Right forelimb (tissue), 1 donor: ENCODE data around the gene PIR.

Experiments used
- DNase-seq: peaks from one replicate; pipeline ENCODE4 v3.0.0-alpha.2; 2018

The PIR gene

DNA sequence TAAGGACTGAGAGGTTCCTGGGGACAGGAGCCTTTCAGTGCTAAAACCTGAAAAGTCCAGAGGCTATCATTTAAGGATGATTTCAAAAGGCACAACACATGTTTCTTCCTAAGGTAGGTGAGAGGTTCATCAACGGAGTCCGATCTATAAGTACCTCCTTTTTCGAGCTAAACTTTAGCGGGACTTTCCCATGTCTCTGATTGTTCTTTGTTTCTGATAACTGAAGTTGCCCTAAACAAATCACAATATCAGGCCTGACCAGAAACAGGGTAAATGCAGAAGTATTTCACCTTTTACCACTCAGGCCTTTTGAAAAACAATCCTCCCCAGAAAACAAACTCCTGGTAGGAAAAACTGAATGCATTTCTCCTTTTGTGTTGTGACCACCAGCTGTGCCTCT, 17.6 kb downstream of the PIR start:
- DNase-seq: no peak

DNA sequence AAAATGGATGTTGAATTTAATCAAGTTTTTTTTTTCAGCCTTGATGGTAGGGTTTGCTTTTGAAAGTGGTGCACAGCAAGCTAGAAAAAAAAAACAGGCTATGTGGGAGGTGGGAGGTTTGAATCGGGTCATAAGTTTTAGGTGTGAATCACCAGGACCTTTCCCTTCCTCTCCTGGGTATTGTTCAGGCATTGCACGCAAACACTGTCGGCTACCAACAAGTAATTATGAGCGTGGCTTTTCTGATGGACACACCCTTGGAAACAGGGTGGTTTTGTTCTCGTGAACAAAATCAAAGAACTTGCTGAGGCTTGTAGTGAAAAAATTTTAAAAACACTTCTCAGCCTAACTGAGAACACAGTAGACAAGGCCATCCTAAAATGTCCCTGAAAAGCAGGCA, 18.1 kb downstream of the PIR start:
- DNase-seq: no peak

DNA sequence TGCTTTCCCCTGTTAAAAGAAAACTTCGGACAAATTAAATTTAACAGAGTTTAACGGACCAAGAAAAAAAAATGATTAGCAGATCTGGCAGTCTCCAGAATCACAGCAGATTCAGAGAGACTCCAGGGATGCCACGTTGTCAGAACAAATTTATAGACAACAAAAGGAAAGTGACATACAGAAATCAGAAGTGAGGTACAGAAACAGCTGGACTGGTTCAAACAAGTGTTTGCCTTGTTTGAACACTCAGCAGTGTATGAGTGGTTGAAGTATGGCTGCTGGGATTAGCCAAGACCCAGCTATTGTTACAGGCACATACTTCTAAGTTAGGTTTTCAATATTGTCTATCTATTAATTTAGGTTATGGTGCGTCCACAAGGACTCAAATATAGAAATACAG, 19.1 kb downstream of the PIR start:
- no peak for DNase-seq

DNA sequence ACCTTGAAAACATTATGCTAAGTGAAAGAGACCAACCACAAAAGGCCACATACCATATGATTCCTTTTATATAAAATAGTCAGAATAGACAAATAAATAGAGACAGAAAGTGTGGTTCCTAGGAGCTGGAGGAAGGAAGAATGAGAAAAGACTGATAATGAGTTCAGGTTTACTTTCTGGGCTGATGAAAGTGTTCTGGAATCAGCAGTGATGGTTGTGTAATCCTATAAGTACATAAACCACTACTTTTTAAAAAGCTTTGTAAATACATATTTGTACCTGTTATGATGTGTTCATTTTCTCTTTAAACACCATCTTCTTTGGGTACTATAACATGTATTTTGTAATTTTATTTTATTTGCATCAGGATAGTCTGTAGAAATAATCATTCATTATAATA, 20.6 kb downstream of the PIR start:
- DNase-seq: no peak

DNA sequence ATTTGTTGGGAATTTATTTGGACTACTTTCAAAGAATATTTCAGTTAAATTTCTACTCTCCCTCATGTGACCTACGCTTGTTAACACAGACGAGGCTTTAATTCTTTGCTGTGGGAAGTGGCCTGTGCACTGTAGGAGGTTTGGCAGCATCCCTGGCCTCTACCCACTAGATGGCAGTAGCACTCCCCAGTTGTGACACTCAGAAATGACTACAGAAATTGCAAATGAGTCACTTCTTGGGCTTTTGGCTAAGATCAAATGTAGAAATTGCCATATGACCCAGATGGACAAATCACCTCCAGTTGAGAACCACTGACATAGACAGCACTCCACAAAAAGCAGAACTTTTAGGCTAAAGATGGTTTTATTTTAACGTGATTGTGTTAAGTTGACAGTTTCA, 22.1 kb downstream of the PIR start:
- DNase-seq: peak; percentile 53

DNA sequence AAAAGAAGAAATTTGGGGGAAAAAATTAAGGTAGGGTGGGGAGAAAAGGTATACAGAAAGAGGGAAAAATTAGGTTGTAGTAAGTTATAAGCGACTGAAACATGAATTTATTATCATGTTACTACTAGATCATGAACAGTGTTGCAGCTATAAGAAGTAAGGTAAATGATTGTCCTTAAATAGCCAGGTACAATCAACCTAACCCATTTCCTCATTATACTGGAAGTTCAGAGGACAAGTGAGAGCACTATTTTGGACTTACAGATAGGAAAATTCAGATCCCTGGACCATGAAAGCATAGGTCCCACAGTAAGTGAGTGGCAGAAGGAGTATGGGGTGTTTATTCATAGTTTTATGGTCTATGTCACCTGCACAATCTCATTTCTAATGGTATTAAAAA, 23.5 kb downstream of the PIR start:
- no peak for DNase-seq

DNA sequence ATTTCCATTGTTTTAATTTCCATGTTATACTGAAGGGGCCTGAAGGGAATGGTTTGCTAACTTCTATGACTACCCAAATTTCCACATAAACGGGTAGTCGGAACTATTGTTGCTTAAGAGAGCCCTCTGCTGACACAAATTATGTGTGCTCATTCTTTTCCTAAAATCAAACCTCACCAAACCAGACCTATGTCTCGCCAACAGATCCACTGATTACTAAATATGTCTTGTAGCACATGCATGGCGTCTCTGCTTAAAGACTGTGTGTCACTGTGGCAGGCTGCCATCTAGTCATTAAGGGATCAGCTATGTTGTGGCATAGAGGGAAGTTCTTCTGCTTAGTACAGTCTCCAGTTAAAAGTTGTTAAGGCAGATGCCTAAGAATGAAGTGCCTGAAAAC, 25.1 kb downstream of the PIR start:
- no peak for DNase-seq

DNA sequence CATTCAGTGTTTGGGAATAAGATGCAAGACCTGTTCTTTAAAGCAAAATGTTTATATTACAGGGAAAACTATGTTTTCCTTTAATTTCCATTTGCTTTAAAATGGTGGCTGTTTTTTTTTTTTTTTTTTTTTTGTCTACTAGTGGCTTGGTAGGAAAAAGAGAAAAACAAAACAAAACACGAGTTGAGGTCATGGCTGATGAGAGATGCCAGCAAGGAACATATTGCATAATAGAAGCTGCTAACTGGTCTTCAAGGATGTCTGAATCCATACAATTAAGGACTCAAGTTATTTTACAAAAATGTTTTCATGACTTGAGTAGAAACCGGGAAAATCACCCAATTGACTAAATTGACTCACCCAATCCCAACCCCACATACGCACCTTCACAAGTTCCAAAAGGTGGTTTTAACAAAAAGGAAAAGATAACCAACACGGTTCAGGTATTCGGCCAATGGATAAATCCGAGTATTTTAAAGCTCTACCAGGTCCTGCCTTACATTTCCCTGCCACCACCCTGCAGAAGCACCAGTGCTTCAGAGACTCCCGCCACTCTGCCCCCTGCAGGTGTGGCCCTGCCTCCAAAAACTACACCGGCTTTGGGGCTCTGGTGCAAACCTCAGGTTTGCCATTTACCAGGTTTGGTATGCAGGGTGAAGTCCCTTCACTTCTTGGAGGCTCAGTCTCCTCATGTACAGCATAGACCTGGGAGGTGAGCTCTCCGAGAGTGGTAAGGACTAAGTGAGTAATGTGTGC, 27.1 kb downstream of the PIR start:
- no peak for DNase-seq

DNA sequence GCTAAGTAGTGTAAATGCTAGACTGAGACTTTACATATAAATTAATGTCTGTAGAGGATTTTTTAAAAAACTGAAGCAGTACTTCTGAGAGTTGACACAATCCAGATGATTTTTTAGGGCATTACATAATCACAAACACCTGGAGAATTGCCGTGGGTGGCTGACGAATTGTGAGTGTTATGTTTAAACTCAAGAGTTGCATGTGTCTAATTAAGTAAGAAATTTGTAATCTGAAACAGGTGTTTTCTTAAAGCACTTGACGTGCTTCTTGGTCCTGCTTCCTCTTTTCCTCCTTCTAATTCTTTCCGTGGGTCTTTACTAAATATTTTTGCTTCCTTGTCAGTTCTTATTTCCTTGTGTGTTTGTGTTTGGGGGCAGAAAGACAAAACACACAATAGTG, 27.8 kb downstream of the PIR start:
- no peak for DNase-seq

DNA sequence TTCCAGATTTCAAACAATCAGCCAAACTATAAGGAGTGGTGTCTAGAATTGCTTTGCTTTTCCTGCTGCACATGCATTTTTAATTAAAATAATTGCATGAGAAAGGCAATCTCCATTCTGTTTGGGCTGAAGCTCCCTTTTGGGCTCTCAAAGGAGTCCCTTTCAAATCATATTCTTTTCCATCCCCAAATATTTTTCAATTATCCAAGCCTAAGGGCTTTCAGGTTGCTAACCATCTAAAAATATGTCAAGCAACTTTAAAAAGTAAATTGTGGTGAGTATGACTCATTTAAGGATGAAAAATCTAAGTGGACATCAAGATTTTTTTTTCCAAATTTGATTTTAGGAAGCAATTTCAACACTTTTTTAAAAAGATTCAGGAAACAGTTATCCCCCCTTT, 28.4 kb downstream of the PIR start:
- DNase-seq: no peak

DNA sequence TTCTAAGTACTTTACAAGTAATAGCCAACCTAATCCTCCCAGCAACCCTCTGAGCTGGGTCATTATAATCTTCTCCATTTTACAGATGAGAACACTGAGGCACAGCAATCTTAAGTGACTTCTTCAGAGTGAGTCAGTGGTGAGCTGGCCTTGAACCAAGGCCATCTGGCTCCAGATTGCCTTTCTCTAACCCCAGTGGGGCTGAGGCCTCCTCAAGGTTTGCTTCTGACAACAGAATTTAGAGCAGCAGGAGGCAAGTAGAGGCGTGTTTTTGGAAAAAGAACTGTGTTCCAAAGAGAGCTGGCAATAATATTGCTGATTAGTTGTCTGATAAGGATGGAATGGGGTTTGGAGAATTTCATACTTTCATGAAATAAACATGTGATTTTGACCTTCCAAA, 41.2 kb downstream of the PIR start:
- DNase-seq: no peak

DNA sequence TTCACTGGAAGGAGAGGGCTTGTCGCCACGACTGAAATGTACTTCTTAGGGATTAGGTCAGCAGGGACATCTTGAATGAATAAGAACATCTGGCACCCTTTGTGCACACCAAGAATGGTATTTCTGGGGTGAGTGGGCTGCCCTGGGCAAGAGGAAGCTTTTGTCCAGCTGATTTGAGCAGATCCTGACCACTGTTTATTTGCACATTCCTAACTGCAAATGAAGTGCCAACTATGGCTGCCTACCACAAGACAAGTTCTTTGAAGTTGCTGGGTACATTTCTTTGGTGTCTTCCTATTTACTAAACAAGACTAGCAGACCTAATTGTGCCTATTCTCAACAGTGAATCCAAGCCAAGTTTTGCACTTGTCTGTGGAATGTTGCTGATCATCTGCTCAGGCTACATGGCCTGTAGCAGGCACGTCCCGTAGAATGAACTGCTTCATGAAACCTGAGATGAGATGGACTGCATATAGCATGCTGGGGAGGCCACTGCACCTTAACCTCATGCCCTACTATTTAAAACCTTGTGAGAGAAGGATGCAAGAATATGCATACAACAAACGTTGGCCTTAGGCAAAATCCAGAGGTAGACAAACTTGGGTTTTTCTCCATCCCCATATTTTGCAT, 45.0 kb downstream of the PIR start:
- DNase-seq: no peak

DNA sequence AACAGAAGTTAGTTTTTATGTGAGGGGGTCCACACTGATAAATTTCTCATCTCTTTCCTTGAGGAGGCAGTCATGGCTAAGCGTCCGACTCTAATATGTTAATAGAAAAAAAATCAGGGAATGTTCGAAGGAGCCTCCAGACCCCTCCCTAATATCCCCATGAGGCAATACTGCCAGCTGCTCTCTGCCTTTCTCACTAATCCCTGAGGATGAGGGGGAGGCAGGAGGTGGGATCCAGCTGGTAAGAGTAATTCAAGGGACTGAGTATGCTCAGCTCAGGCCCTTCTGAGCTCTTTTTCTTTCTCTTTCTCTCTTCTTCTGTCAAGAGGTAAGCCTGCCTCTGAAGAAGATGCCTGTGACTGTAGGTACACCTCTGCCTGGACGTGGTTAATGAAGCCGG, 51.7 kb downstream of the PIR start:
- DNase-seq: no peak

DNA sequence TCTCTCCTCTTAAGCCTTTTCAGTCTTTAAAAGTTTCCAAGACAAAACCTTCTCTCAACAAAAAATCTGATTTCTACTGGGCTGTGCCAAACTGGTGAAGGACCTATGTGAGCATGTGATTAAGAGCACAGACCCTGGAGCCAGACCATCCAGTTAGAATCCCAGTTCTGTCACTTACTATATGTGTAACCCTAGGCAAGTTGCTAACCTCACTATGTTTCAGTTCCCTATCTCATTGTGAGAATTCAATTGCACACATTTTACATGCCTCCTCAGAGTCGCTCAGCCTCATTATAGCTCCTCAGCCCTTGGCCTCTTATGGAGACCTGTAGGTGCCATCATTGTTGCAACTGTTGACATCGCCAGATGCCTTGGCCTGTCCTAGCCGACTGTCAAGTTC, 54.8 kb downstream of the PIR start:
- DNase-seq: no peak

DNA sequence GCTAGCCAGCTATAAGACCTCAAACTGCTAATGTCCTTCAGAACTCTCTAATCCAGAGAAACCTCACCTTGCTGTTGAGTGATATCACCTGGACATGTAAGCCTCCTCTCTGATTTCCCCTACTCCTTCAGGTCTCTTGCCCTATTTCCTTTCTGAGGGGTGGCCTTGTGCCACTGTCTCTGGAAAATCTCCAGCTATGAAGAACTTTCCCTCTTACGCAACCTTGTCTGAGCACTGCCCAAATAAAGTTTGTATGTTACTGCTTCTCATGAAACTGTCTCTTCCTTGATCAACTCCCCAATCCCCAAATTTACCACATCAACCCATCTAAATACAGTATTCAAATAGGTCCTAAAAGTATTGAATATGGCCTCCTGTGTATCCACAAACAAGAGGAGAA, 55.4 kb downstream of the PIR start:
- DNase-seq: no peak

DNA sequence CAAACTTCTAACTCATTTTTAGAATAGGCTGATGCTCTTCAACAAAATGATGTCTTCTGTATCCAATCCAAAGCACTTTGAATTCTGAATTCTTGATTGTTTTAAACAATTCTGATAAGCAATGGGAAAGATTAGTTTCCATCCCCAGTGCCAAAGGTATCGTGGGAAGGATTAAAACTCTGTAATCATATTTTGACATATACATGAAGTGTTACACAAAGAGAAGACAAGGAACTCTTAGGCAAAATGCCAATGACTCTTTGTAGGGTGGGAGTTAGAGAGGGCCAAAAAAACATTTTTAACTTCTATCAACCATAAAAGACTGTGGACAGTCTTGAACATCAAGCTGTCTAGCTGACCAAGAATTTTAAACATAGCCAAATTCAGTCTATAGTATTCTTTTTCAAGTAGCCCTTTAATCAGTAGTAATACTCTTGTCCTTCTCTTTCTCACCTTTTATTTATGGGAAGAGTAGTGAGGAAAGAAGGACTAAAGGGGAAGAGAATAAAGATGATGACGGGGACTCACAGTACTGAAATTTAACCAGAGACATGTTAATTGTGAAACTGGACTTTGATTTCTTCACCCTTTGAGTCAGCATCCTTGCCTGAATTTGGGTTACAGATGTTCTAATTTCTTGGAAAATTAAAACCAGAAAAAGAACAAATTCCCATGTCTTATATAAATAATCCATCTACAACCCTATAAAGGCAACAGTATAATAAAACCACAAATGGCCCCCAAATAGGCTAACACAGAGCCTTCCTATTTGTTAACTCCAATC, 57.1 kb downstream of the PIR start:
- DNase-seq: no peak

DNA sequence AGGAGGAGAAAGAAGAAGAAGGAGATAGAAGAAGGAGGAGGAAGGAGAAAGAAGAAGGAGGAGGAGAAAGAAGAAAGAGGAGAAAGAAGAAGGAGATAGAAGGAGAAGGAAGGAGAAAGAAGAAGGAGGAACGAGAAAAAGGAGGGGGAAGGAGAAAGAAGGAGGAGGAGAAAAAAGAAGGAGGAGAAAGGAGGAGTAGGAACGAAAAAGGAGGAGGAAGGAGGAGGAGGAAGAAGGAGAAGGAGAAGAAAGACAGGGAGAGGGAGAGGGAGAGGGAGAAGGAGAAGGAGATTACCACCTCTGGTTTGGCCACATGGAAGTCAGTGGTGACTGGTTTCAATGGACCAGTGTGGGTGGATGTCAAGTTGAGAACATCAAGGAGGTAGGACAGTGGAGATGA, 58.9 kb downstream of the PIR start:
- no peak for DNase-seq

DNA sequence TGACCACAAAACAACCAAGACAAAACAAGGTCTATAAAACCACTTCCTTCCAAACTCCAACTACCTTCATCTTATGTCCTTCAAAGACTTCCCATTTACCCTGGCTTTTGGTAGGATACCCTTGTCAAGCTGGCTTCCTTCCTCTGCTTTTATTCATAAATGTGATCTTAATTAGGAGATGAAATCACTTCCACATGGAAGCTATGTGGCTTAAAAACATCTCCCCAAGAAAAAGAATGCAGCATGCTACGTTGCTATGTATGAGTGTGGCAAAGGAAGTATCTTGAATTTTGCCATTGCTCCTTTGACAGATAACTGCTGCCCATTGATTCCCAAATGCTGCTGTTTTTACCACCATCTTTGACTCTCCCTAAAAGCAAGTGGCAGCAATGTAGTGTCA, 62.5 kb downstream of the PIR start:
- DNase-seq: no peak

DNA sequence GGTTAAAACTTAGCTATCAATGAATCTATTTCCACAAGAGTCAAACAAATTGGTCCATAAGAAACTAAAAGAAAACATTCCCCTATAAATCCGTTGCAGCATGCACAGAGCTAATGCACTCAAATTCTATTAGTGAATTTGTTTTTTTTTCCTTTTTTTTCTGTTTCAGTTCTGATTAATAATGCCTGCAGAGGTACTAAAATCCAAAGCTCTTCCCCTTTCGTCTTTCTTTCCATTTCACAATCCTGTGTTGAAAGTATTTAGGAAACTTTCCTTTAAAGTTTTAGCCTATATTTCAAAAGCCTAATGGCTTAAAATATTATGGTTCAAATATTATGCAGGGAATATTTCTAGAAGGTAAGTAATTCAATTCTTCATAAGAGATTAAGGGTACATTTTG, 63.1 kb downstream of the PIR start:
- no peak for DNase-seq

DNA sequence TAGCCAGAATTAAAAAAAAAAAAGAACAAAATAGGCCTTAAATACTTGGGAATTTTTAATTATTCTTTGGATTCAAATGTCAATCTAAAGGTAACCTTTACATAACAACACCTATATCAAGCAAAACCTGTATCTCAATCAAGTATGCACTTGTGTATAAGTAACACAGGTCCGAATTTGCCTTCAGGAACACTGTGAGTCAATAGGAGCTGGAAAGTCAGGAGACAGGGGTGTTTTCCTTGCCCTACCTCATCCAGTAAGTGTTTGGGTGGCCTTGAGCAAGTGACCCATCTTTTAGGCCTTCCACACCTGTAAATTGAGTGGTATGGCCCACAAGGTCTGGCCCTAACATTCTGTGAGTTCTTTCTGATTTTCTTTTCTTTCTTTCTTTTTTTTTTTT, 68.1 kb downstream of the PIR start:
- no peak for DNase-seq

DNA sequence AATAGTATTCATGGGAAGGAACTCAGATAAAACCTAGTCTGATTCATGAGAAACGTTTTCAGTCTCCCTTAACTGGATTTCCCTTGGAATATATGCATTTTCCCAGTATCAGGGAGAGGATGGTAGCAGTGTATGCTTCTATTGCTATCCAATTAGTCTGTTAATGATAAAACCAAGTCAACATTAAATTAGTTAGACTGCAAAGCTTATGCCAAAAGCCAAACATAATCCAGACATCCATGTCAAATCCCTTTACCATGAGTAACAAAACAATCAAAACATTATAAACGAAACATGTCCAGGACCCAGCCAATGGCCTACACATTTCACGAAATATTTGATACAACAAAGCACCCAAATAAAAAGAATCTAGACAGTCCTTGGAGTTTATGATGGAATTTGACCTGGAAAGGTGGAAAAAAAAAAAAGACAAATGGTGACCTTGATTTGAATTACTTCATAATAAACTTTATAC, 74.4 kb downstream of the PIR start:
- no peak for DNase-seq

DNA sequence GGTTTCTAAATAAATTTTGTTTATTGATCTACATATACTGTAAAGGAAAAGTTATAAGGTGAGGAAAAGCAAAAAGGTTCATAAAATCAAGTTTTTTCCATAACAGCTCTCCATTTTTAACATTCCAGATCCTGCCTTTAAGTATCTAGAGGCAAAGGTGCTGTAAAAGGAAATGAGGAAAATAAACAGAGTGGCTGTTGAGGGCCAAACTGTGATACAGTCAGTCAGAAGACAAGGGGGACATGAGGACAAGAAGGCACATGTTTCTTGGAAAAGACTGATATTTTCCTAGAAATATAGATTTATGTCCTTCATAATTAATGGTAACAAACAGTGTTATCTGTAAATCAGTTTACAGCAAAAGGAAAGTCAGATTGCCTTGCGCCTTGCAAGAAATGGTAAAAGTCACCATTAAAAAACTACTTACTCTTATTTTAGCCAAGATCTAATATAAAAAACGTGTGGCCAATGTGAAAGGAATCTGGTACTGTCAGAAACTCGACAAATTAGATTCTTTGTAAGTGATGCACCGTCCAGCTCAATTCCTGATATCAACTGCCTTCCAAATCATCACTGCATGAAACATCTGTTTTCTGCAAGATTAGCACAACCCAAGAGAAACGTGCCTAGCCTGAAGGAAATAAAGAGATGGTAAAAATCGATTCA, 75.0 kb downstream of the PIR start:
- no peak for DNase-seq

DNA sequence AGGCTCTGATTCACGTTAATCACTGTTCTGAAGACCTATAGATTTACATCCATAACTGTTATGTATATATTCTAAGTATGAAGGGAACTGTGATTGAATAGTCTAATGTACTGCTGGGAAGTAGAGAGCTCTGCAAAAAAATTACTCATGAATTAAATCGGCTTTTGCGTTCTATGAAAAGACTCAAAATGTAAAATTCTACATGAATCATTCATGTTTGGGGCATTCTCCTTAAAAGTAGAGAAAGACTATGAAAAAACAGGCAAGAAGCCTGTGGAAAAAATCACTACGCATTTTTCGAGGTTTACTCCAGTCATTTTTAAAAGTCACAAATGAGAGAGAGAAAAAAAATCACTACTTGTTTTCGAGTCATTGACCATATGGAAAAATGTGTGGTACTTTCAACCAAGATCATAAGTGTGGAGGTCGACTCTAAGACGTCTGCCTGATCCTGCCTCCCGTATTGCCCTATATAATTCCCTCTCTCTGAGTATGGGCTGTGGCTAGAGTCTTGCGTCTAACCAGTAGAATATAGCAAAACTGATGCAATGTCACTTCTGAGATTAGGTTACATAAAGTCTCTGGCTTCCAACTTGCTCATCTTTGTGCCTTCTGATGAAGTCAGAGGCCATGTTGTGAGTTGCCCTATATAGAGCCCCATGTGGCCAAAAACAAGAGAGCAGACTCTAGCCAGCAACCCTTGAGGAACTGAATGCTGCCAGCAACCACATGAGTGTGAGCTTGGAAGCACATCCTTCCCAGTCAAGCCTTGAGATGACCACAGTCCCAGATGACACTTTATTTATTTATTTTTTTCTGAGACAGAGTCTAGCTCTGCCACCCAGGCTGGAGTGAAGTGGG, 76.8 kb downstream of the PIR start:
- no peak for DNase-seq
